ENCODE data around the gene RAD51B. TPM values are rescaled to one million over a fixed set of nuclear protein-coding genes. Genes with fewer than 3 reads are reported as not detected.

RAD51B gene
- total RNA-seq, 5 donors from 2014 or later (not counting 1 experiment from before 2014, with no cell fraction given): 25.4 to 47.9 (median 30.0) TPM

- Histone ChIP-seq H3K4me3 (ENCODE audit: control insufficient read depth in 1 of 2, extremely low read depth in 1 of 2, low read length in 1 of 2) (no peak overlapping the region), H3K9me3 (no peaks in the 10 kb centered on the region), H3K27ac (ENCODE audit: low read length) (no peak overlapping the region), H3K27me3 (replicated peaks in 1 of 2; ENCODE audit: control insufficient read depth in 2 of 2, extremely low read depth in 1 of 2, insufficient read depth in 2 of 2, low read length in 1 of 2) (no peaks in the 10 kb centered on the region), H3K36me3 (ENCODE audit: control insufficient read depth in 2 of 2, extremely low read depth in 1 of 2, insufficient read depth in 1 of 2, low read length in 1 of 2) (no peaks in the 10 kb centered on the region), H3K4me1 (ENCODE audit: control insufficient read depth in 1 of 2, extremely low read depth in 1 of 2, insufficient read depth in 2 of 2, low read length in 2 of 2) (no peaks in the 10 kb centered on the region)
- H3K36me3 Mint-ChIP-seq: no peaks in the 10 kb centered on the region
- peak overlapping the region in 1 of 2 donors; percentile 34 for H3K27ac Mint-ChIP-seq
- ATAC-seq (replicated peaks in 1 of 4): no peak
- no peak for DNase-seq
- H3K4me1 Mint-ChIP-seq: peaks cover under 1 to 16% (median 4%) of the 10 kb centered on the region in 3 donors
- no peaks in the 10 kb centered on the region for H3K27me3 Mint-ChIP-seq
- CTCF ChIA-PET: interaction anchor here in 1 of 2 donors (0.6 kb wide), 1 partner anchor 45 kb away, joined by 7 read pairs; no protein-coding TSS in a partner anchor
- WGBS (ENCODE audit: insufficient coverage): no CpG with 5 or more reads among the region's 2 CpGs
- POLR2A ChIA-PET: no interaction called here
- no peaks in the 10 kb centered on the region for H3K9me3 Mint-ChIP-seq
- no peak overlapping the region for H3K4me3 Mint-ChIP-seq
Measured at GRCh38 chr14:68671909-68672308, 852.3 kb downstream of the RAD51B start.

- no peak overlapping the region for H3K4me3 ChIP-seq (ENCODE audit: control insufficient read depth in 1 of 2, extremely low read depth in 1 of 2, low read length in 1 of 2)
- POLR2A ChIA-PET: no interaction called here
- 100% methylated on average over 1 of the region's 3 CpGs for WGBS (ENCODE audit: insufficient coverage)
- H3K36me3 ChIP-seq (ENCODE audit: control insufficient read depth in 2 of 2, extremely low read depth in 1 of 2, insufficient read depth in 1 of 2, low read length in 1 of 2): no peaks in the 10 kb centered on the region
- no peak overlapping the region for H3K27ac ChIP-seq (ENCODE audit: low read length)
- no peaks in the 10 kb centered on the region for H3K9me3 ChIP-seq
- Mint-ChIP-seq H3K4me1 (peaks cover 0 to 16% (median 4%) of the 10 kb centered on the region in 3 donors), H3K9me3 (no peaks in the 10 kb centered on the region), H3K27me3 (no peaks in the 10 kb centered on the region), H3K36me3 (no peaks in the 10 kb centered on the region), H3K27ac (no peak overlapping the region), H3K4me3 (no peak overlapping the region)
- H3K4me1 ChIP-seq (ENCODE audit: control insufficient read depth in 1 of 2, extremely low read depth in 1 of 2, insufficient read depth in 2 of 2, low read length in 2 of 2): no peaks in the 10 kb centered on the region
- CTCF ChIA-PET: interaction anchor here in 1 of 2 donors (0.6 kb wide), 1 partner anchor 45 kb away, joined by 7 read pairs; no protein-coding TSS in a partner anchor
- no peak for DNase-seq
- ATAC-seq (replicated peaks in 1 of 4): no peak
- no peaks in the 10 kb centered on the region for H3K27me3 ChIP-seq (replicated peaks in 1 of 2; ENCODE audit: control insufficient read depth in 2 of 2, extremely low read depth in 1 of 2, insufficient read depth in 2 of 2, low read length in 1 of 2)
Measured at GRCh38 chr14:68672609-68673285, 853.2 kb downstream of the RAD51B start.

- Histone ChIP-seq H3K27ac (ENCODE audit: low read length) (no peak overlapping the region), H3K27me3 (replicated peaks in 1 of 2; ENCODE audit: control insufficient read depth in 2 of 2, extremely low read depth in 1 of 2, insufficient read depth in 2 of 2, low read length in 1 of 2) (no peaks in the 10 kb centered on the region), H3K9me3 (no peaks in the 10 kb centered on the region), H3K4me1 (ENCODE audit: control insufficient read depth in 1 of 2, extremely low read depth in 1 of 2, insufficient read depth in 2 of 2, low read length in 2 of 2) (no peaks in the 10 kb centered on the region), H3K4me3 (ENCODE audit: control insufficient read depth in 1 of 2, extremely low read depth in 1 of 2, low read length in 1 of 2) (no peak overlapping the region), H3K36me3 (ENCODE audit: control insufficient read depth in 2 of 2, extremely low read depth in 1 of 2, insufficient read depth in 1 of 2, low read length in 1 of 2) (no peaks in the 10 kb centered on the region)
- WGBS (ENCODE audit: insufficient coverage): 97% methylated on average over 5 of the region's 5 CpGs
- no peak overlapping the region for H3K27ac Mint-ChIP-seq
- ATAC-seq (replicated peaks in 1 of 4): no peak
- ChIA-PET POLR2A (no interaction called here), CTCF (no interaction called here)
- H3K36me3 Mint-ChIP-seq: no peaks in the 10 kb centered on the region
- H3K4me3 Mint-ChIP-seq: no peak overlapping the region
- H3K9me3 Mint-ChIP-seq: no peaks in the 10 kb centered on the region
- H3K4me1 Mint-ChIP-seq: peaks cover 3 to 16% (median 4%) of the 10 kb centered on the region in 3 donors
- DNase-seq: no peak
- H3K27me3 Mint-ChIP-seq: no peaks in the 10 kb centered on the region
Measured at GRCh38 chr14:68673464-68673863, 853.9 kb downstream of the RAD51B start.

GRCh38 chr14:68674538-68675232, 855.1 kb downstream of the RAD51B start:
- Mint-ChIP-seq H3K4me1 (peaks cover 3 to 16% (median 8%) of the 10 kb centered on the region in 3 donors), H3K36me3 (no peaks in the 10 kb centered on the region), H3K27me3 (no peaks in the 10 kb centered on the region), H3K4me3 (no peak overlapping the region), H3K27ac (peak overlapping the region in 1 of 2 donors; percentile 5), H3K9me3 (no peaks in the 10 kb centered on the region)
- Histone ChIP-seq H3K4me3 (ENCODE audit: control insufficient read depth in 1 of 2, extremely low read depth in 1 of 2, low read length in 1 of 2) (no peak overlapping the region), H3K36me3 (ENCODE audit: control insufficient read depth in 2 of 2, extremely low read depth in 1 of 2, insufficient read depth in 1 of 2, low read length in 1 of 2) (no peaks in the 10 kb centered on the region), H3K27ac (ENCODE audit: low read length) (no peak overlapping the region), H3K9me3 (no peaks in the 10 kb centered on the region), H3K27me3 (replicated peaks in 1 of 2; ENCODE audit: control insufficient read depth in 2 of 2, extremely low read depth in 1 of 2, insufficient read depth in 2 of 2, low read length in 1 of 2) (no peaks in the 10 kb centered on the region), H3K4me1 (ENCODE audit: control insufficient read depth in 1 of 2, extremely low read depth in 1 of 2, insufficient read depth in 2 of 2, low read length in 2 of 2) (no peaks in the 10 kb centered on the region)
- ChIA-PET POLR2A (no interaction called here), CTCF (no interaction called here)
- WGBS (ENCODE audit: insufficient coverage): no CpG with 5 or more reads among the region's 5 CpGs
- DNase-seq (no peak), ATAC-seq (replicated peaks in 1 of 4) (no peak)

GRCh38 chr14:68675233-68675577, 855.6 kb downstream of the RAD51B start:
- peaks cover 3 to 16% (median 10%) of the 10 kb centered on the region in 3 donors for H3K4me1 Mint-ChIP-seq
- Histone ChIP-seq H3K27me3 (replicated peaks in 1 of 2; ENCODE audit: control insufficient read depth in 2 of 2, extremely low read depth in 1 of 2, insufficient read depth in 2 of 2, low read length in 1 of 2) (no peaks in the 10 kb centered on the region), H3K36me3 (ENCODE audit: control insufficient read depth in 2 of 2, extremely low read depth in 1 of 2, insufficient read depth in 1 of 2, low read length in 1 of 2) (no peaks in the 10 kb centered on the region), H3K4me3 (ENCODE audit: control insufficient read depth in 1 of 2, extremely low read depth in 1 of 2, low read length in 1 of 2) (no peak overlapping the region), H3K9me3 (no peaks in the 10 kb centered on the region), H3K27ac (ENCODE audit: low read length) (no peak overlapping the region), H3K4me1 (ENCODE audit: control insufficient read depth in 1 of 2, extremely low read depth in 1 of 2, insufficient read depth in 2 of 2, low read length in 2 of 2) (no peaks in the 10 kb centered on the region)
- CTCF ChIA-PET: no interaction called here
- H3K27me3 Mint-ChIP-seq: no peaks in the 10 kb centered on the region
- H3K9me3 Mint-ChIP-seq: no peaks in the 10 kb centered on the region
- no peaks in the 10 kb centered on the region for H3K36me3 Mint-ChIP-seq
- no peak for ATAC-seq (replicated peaks in 1 of 4)
- no peak overlapping the region for H3K27ac Mint-ChIP-seq
- DNase-seq: no peak
- no peak overlapping the region for H3K4me3 Mint-ChIP-seq
- WGBS (ENCODE audit: insufficient coverage): no CpG with 5 or more reads among the region's 1 CpG
- POLR2A ChIA-PET: no interaction called here

GRCh38 chr14:68676511-68676943, 856.9 kb downstream of the RAD51B start:
- Mint-ChIP-seq H3K9me3 (no peaks in the 10 kb centered on the region), H3K27me3 (no peaks in the 10 kb centered on the region), H3K4me1 (peaks cover 9 to 22% (median 21%) of the 10 kb centered on the region in 3 donors), H3K36me3 (no peaks in the 10 kb centered on the region), H3K27ac (no peak overlapping the region), H3K4me3 (no peak overlapping the region)
- Histone ChIP-seq H3K4me1 (ENCODE audit: control insufficient read depth in 1 of 2, extremely low read depth in 1 of 2, insufficient read depth in 2 of 2, low read length in 2 of 2) (peaks cover 2 to 10% of the 10 kb centered on the region in 2 experiments), H3K27me3 (replicated peaks in 1 of 2; ENCODE audit: control insufficient read depth in 2 of 2, extremely low read depth in 1 of 2, insufficient read depth in 2 of 2, low read length in 1 of 2) (no peaks in the 10 kb centered on the region), H3K36me3 (ENCODE audit: control insufficient read depth in 2 of 2, extremely low read depth in 1 of 2, insufficient read depth in 1 of 2, low read length in 1 of 2) (no peaks in the 10 kb centered on the region), H3K9me3 (no peaks in the 10 kb centered on the region), H3K27ac (ENCODE audit: low read length) (no peak overlapping the region), H3K4me3 (ENCODE audit: control insufficient read depth in 1 of 2, extremely low read depth in 1 of 2, low read length in 1 of 2) (no peak overlapping the region)
- ChIA-PET CTCF (interaction anchor here in 1 of 2 donors (1.0 kb wide), 1 partner anchor 168 kb away, joined by 3 read pairs; no protein-coding TSS in a partner anchor), POLR2A (no interaction called here)
- ATAC-seq (replicated peaks in 1 of 4): no peak
- no peak for DNase-seq
- WGBS (ENCODE audit: insufficient coverage): 92% methylated on average over 10 of the region's 11 CpGs
